Coronary artery (tissue), 2 donors: ENCODE results near the gene SYNPR.

Experiments
- DNase-seq: peaks from one replicate; pipeline ENCODE4 v3.0.0-alpha.2; 2017; ENCODE audit warnings: low spot score
- H3K27ac ChIP-seq, 2 donors: fragments of 200-600 bp; sonication (generic); one replicate each; pipeline ENCODE4 v1.5.1; 2016 to 2019
- H3K4me3 ChIP-seq: fragments of 200-600 bp; sonication (generic); 2 replicates; pipeline ENCODE4 v1.5.1; 2016; ENCODE audit warnings: mild to moderate bottlenecking, moderate library complexity
- CTCF ChIP-seq: fragments of 200-600 bp; sonication (generic); IDR thresholded peaks from one replicate; pipeline ENCODE4 v1.5.1; 2019; ENCODE audit warnings: antibody characterized with exemption

Gene SYNPR

GRCh38 chr3:63365671-63366070, 87.6 kb downstream of the SYNPR start:
- no peak for DNase-seq
- H3K4me3 ChIP-seq, result no peak overlapping the region
- TF ChIP-seq CTCF, result no peak
- H3K27ac ChIP-seq, result no peak overlapping the region

- TF ChIP-seq CTCF, result no peak
- DNase-seq, result no peak
- Histone ChIP-seq H3K4me3 (no peak overlapping the region), H3K27ac (no peak overlapping the region)
Measured at GRCh38 chr3:63370094-63370493, 92.0 kb downstream of the SYNPR start.

- DNase-seq, result no peak
- TF ChIP-seq CTCF, result no peak
- Histone ChIP-seq H3K27ac (no peak overlapping the region), H3K4me3 (no peak overlapping the region)
Measured at GRCh38 chr3:63383040-63383439, 104.9 kb downstream of the SYNPR start.

- DNase-seq, result no peak
- H3K4me3 ChIP-seq, result no peak overlapping the region
- TF ChIP-seq CTCF, result no peak
- no peak overlapping the region for H3K27ac ChIP-seq
Measured at GRCh38 chr3:63384382-63384781, 106.3 kb downstream of the SYNPR start.

- no peak for TF ChIP-seq CTCF
- no peak for DNase-seq
- Histone ChIP-seq H3K4me3 (no peak overlapping the region), H3K27ac (no peak overlapping the region)
Measured at GRCh38 chr3:63385629-63386028, 107.5 kb downstream of the SYNPR start.

- DNase-seq, result no peak
- TF ChIP-seq CTCF, result no peak
- no peak overlapping the region for H3K4me3 ChIP-seq
- no peak overlapping the region for H3K27ac ChIP-seq
Measured at GRCh38 chr3:63386568-63386967, 108.5 kb downstream of the SYNPR start.

- Histone ChIP-seq H3K27ac (no peak overlapping the region), H3K4me3 (no peak overlapping the region)
- no peak for DNase-seq
- TF ChIP-seq CTCF, result no peak
Measured at GRCh38 chr3:63387568-63387967, 109.5 kb downstream of the SYNPR start.
